Cardiac muscle cell (in vitro differentiated cells and primary cell): ENCODE data around the gene HHEX. TPM values are rescaled to one million over a fixed set of nuclear protein-coding genes. Genes with fewer than 3 reads are reported as not detected.
"Not testable (repeated sequence)": the region's sequence is repeated elsewhere in the genome, so short reads cannot be mapped to it uniquely, and the experiment has no call there.

ENCODE experiments used
- DNase-seq, 2 donors: peaks; one replicate each; pipeline versions ENCODE4 v3.0.0 to v3.0.0-alpha.2; 2010 to 2017; ENCODE audit warnings: low read depth in 1 of 2, low spot score in 1 of 2
- H3K27ac ChIP-seq: fragments of 200-600 bp; sonication (generic); 2 replicates; pipeline ENCODE4 v1.5.1; 2016
- H3K27me3 ChIP-seq: fragments of 200-600 bp; sonication (generic); 2 replicates; pipeline ENCODE4 v1.6.0; 2016; ENCODE audit warnings: control low read depth
- H3K36me3 ChIP-seq: fragments of 200-600 bp; sonication (generic); 2 replicates; pipeline ENCODE4 v1.5.1; 2016; ENCODE audit warnings: control low read depth
- H3K4me1 ChIP-seq: fragments of 200-600 bp; sonication (generic); 2 replicates; pipeline ENCODE4 v1.8.1; 2017; ENCODE audit warnings: low read depth, mild to moderate bottlenecking, mixed run types
- H3K4me3 ChIP-seq: fragments of 200-600 bp; sonication (generic); 2 replicates; pipeline ENCODE4 v1.5.1; 2016; ENCODE audit warnings: mild to moderate bottlenecking
- H3K9me3 ChIP-seq: fragments of 200-600 bp; sonication (generic); 2 replicates; pipeline ENCODE4 v1.5.1; 2017; ENCODE audit warnings: low read depth, mild to moderate bottlenecking, control low read depth
- CTCF ChIP-seq: IDR thresholded peaks from 2 replicates; pipeline ENCODE4 v1.5.1; 2012; ENCODE audit warnings: low read depth, mild to moderate bottlenecking, low read length
- polyA plus RNA-seq: library from polyadenylated mRNA; unstranded; fragments of >200 nt; fragmentation: Nextera tagmentation; extraction: Ambion mirVana; gene quantifications from 2 replicates; pipeline ENCODE4 v1.2.1, GENCODE V29; 2016
- total RNA-seq: library from RNA; depleted of rRNA; stranded (reverse); fragments of >200 nt; gene quantifications from 2 replicates; pipeline ENCODE4 v1.2.3, GENCODE V29; 2016

The HHEX gene
- total and polyA plus RNA-seq, 2 experiments from 2014 or later: 0.43 to 0.89 TPM

- no peaks in the 10 kb centered on the region for H3K4me1 ChIP-seq
- TF ChIP-seq CTCF: no peak
- no peaks in the 10 kb centered on the region for H3K9me3 ChIP-seq
- no peaks in the 10 kb centered on the region for H3K27me3 ChIP-seq
- H3K4me3 ChIP-seq: no peak overlapping the region
- no peak overlapping the region for H3K27ac ChIP-seq
- DNase-seq: no peak
- no peaks in the 10 kb centered on the region for H3K36me3 ChIP-seq
These were observed 51.0 kb downstream of the HHEX start for GRCh38 chr10:92740762-92741161.

- not testable (repeated sequence) for H3K4me3 ChIP-seq, H3K27ac ChIP-seq, H3K9me3 ChIP-seq, DNase-seq, H3K27me3 ChIP-seq, H3K4me1 ChIP-seq, H3K36me3 ChIP-seq
These were observed 52.0 kb downstream of the HHEX start for GRCh38 chr10:92741741-92742140.

- Histone ChIP-seq H3K9me3 (no peaks in the 10 kb centered on the region), H3K36me3 (no peaks in the 10 kb centered on the region), H3K4me1 (no peaks in the 10 kb centered on the region), H3K4me3 (no peak overlapping the region), H3K27ac (no peak overlapping the region), H3K27me3 (no peaks in the 10 kb centered on the region)
- no peak for DNase-seq
- no peak for TF ChIP-seq CTCF
These were observed 52.8 kb downstream of the HHEX start for GRCh38 chr10:92742331-92743228.

Other genes with a start within 250 kb of the HHEX start
- gene IDE, start 115.9 kb upstream of the HHEX start, total RNA-seq: 20.4 and 30.0 TPM in 2 replicates
- 23.2 and 36.5 TPM in 2 replicates for gene IDE, start 115.9 kb upstream of the HHEX start, polyA plus RNA-seq
- 4.5 and 19.9 TPM in 2 replicates for gene KIF11, start 96.8 kb upstream of the HHEX start, total RNA-seq
- 7.1 and 31.1 TPM in 2 replicates for gene KIF11, start 96.8 kb upstream of the HHEX start, polyA plus RNA-seq
- 5.7 and 7.1 TPM in 2 replicates for gene EXOC6, start 158.6 kb downstream of the HHEX start, total RNA-seq
- 6.3 and 8.8 TPM in 2 replicates for gene EXOC6, start 158.6 kb downstream of the HHEX start, polyA plus RNA-seq